OCI-LY7 (cell line): ENCODE results near the gene AK5.

Experiments used
- EZH2phosphoT487 ChIP-seq: fragments of 200-600 bp; sonication (generic); IDR thresholded peaks from 2 replicates; pipeline ENCODE4 v1.6.1; 2018; ENCODE audit warnings: low read depth, borderline replicate concordance, mild to moderate bottlenecking, mixed run types, antibody characterized with exemption, low read length, moderate library complexity, mixed read lengths
- TF ChIP-seq, protein P1 (sequence below): fragments of 200-600 bp; sonication (generic); conservative IDR thresholded peaks from 2 replicates; pipeline ENCODE4 v1.5.1; 2014; ENCODE audit warnings: mild to moderate bottlenecking, antibody characterized with exemption, low read length, moderate library complexity, mixed read lengths

DNA sequence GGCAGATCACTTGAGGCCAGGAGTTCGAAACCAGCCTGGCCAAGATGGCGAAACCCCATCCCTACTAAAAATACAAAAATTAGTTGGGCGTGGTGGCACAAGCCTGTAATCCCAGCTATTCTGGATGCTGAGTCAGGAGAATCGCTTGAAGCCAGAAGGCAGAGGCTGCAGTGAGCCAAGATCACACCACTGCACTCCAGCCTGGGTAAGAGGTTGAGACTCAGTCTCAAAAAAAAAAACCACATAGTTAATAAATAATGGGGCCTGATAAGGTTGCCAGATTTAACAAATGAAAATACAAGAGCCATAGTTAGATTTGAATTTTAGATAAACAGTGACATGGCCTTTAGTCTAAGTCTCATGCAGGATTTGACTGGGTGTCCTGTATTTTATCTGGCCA is 225.0 kb downstream of the AK5 start:
- TF ChIP-seq, protein P1, sequence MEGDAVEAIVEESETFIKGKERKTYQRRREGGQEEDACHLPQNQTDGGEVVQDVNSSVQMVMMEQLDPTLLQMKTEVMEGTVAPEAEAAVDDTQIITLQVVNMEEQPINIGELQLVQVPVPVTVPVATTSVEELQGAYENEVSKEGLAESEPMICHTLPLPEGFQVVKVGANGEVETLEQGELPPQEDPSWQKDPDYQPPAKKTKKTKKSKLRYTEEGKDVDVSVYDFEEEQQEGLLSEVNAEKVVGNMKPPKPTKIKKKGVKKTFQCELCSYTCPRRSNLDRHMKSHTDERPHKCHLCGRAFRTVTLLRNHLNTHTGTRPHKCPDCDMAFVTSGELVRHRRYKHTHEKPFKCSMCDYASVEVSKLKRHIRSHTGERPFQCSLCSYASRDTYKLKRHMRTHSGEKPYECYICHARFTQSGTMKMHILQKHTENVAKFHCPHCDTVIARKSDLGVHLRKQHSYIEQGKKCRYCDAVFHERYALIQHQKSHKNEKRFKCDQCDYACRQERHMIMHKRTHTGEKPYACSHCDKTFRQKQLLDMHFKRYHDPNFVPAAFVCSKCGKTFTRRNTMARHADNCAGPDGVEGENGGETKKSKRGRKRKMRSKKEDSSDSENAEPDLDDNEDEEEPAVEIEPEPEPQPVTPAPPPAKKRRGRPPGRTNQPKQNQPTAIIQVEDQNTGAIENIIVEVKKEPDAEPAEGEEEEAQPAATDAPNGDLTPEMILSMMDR = no peak
- TF ChIP-seq EZH2phosphoT487 = no peak
